HG03469 (cell line): ENCODE data around the gene CNTNAP1.
"Not testable (repeated sequence)": the region's sequence is repeated elsewhere in the genome, so short reads cannot be mapped to it uniquely, and the experiment has no call there.

Experiments used
- ATAC-seq: cut with Tn5 transposase; IDR thresholded peaks from one replicate; pipeline ENCODE4 v1.9.1; 2021; ENCODE audit warnings: mild to moderate bottlenecking, moderate library complexity, moderate number of reproducible peaks; ENCODE audit not compliant: unreplicated experiment

The CNTNAP1 gene

DNA sequence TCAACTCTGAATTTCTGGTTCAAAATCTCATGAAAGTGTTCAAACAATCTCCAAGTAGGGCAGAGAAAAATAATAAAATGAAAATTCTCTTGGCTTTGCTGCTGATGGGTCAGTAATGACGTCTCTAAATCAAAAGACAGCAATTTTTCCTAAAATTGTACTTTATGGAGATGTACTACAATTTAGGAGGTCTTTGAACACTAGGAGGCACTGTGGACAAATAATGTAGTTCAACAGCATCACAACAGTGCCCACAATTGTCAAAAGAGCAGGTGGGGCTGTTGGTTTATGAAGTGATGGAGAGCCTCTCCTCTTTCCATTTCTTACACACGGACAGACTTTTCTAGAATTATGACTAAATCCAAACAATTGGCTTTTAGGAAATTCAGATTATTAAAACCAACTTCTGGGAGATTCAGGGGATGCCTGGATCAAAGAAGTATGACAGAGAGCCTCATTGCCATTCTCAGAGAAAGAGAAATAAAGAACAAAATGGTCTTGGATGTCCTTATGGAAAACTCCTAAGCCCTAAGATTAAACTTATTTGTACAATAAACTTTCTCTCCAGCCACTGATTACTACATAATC, 38.8 kb downstream of the CNTNAP1 start:
- ATAC-seq: no peak

GRCh38 chr17:42723636-42724035, 41.3 kb downstream of the CNTNAP1 start:
- ATAC-seq: no peak

- ATAC-seq: no peak
Measured at GRCh38 chr17:42725143-42725542, 42.8 kb downstream of the CNTNAP1 start.

- no peak for ATAC-seq
Measured at GRCh38 chr17:42740699-42741098, 58.4 kb downstream of the CNTNAP1 start.

DNA sequence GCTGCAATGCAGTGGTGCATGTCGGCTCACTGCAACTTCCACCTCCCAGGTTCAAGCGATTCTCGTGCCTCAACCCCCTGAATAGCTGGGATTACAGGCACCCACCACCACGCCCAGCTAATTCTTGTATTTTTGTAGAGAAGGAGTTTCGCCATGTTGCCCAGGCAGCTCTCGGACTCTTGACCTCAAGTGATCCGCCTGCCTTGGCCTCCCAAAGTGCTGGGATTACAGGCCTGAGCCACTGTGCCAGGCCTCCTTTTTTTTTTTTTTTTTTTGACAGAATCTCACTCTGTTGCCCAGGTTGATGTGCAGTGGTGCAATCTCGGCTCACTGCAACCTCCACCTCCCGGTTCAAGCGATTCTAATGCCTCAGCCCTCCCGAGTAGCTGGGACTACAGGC, 60.6 kb downstream of the CNTNAP1 start:
- ATAC-seq: not testable (repeated sequence)

GRCh38 chr17:42743595-42744282, 61.4 kb downstream of the CNTNAP1 start:
- no peak for ATAC-seq

GRCh38 chr17:42744283-42744805, 62.0 kb downstream of the CNTNAP1 start:
- ATAC-seq: peak; percentile 18

GRCh38 chr17:42744806-42745617, 62.7 kb downstream of the CNTNAP1 start, which contains the start of gene EZH1:
Gene EZH1, minus strand, starts transcription at chr17:42745040. Its CDS starts 16,099 bp downstream, at chr17:42728941.
- peak; percentile 64 for ATAC-seq

- no peak for ATAC-seq
Measured at GRCh38 chr17:42748202-42748907, 66.0 kb downstream of the CNTNAP1 start.

GRCh38 chr17:42748908-42749798, 66.8 kb downstream of the CNTNAP1 start:
- no peak for ATAC-seq
